GM12878 (cell line): ENCODE results near the gene ETV1. TPM values are rescaled to one million over a fixed set of nuclear protein-coding genes. Genes with fewer than 3 reads are reported as not detected.

Source experiments
- ATAC-seq: fragments of 200-7000 bp; cut with Tn5 transposase; 3 replicates; pipeline ENCODE4 v1.9.1; 2020; ENCODE audit warnings: mild to moderate bottlenecking, moderate library complexity
- BruUV-seq: library from RNA; stranded (reverse); fragments of 400-500 nt; replicated peaks from 2 replicates; lab custom pipeline; 2021; lab: Mats Ljungman, UMichigan
- CTCF ChIA-PET: fragments of 300-600 bp; sonication (Branson Sonifier 250); formaldehyde crosslinking; extraction: SDS; loops from one replicate; lab custom pipeline; 2021; ENCODE audit warnings: inconsistent platforms; lab: Yijun Ruan, JAX
- POLR2A ChIA-PET: fragments of 350-600 bp; formaldehyde crosslinking; extraction: SDS; loops from one replicate; lab custom pipeline; 2021; ENCODE audit warnings: inconsistent platforms; lab: Charles Lee
- RAD21 ChIA-PET: fragments of 300-600 bp; sonication (Branson Sonifier 250); formaldehyde crosslinking; loops from one replicate; lab custom pipeline; 2023; ENCODE audit warnings: antibody characterized with exemption; ENCODE audit not compliant: unreplicated experiment; lab: Charles Lee
- SMC1A ChIA-PET: fragments of 300-600 bp; sonication (Branson Sonifier 250); formaldehyde crosslinking; loops from one replicate; lab custom pipeline; 2023; ENCODE audit not compliant: unreplicated experiment, uncharacterized antibody; lab: Charles Lee
- DNase-seq: peaks from one replicate; pipeline ENCODE4 v3.0.0-alpha.2; 2011; ENCODE audit warnings: low read depth, low spot score
- FAIRE-seq: peaks from 3 replicates; lab custom pipeline; 2011; peaks lifted over from hg19 to GRCh38; lab: Jason Lieb, UNC
- H2AFZ ChIP-seq: 2 replicates; pipeline ENCODE4 v1.6.0; 2011; ENCODE audit warnings: low read depth, low read length, control low read depth; ENCODE audit not compliant: control insufficient read depth
- H3K27ac ChIP-seq: 2 replicates; pipeline ENCODE4 v1.5.1; 2011; ENCODE audit warnings: control low read depth; ENCODE audit not compliant: control insufficient read depth, insufficient read depth
- H3K27me3 ChIP-seq, 2 experiments: replicated peaks in 1 of 2; 2 replicates each; pipeline versions ENCODE4 v1.6.0 to v1.6.1; 2011; ENCODE audit warnings: low read length in 1 of 2; ENCODE audit not compliant: control insufficient read depth in 2 of 2, insufficient read depth in 2 of 2
- H3K36me3 ChIP-seq, 2 experiments: 2 replicates each; pipeline ENCODE4 v1.5.1; 2011; ENCODE audit warnings: low read length in 1 of 2; ENCODE audit not compliant: control insufficient read depth in 2 of 2, insufficient read depth in 2 of 2
- H3K4me1 ChIP-seq: 2 replicates; pipeline ENCODE4 v1.6.1; 2011; ENCODE audit warnings: mild to moderate bottlenecking, low read length, moderate library complexity, mixed read lengths; ENCODE audit not compliant: control insufficient read depth, insufficient read depth
- H3K4me2 ChIP-seq: 2 replicates; pipeline ENCODE4 v1.6.0; 2011; ENCODE audit warnings: control low read depth; ENCODE audit not compliant: control insufficient read depth, insufficient read depth
- H3K4me3 ChIP-seq: fragments of 200-600 bp; sonication (generic); 2 replicates; pipeline ENCODE4 v1.5.1; 2016
- H3K79me2 ChIP-seq: 2 replicates; pipeline ENCODE4 v1.6.0; 2011; ENCODE audit warnings: low read length; ENCODE audit not compliant: control insufficient read depth, insufficient read depth
- H3K9ac ChIP-seq: 2 replicates; pipeline ENCODE4 v1.8.0; 2011; ENCODE audit warnings: low read length, control low read depth, mixed read lengths; ENCODE audit not compliant: control insufficient read depth, insufficient read depth
- H3K9me3 ChIP-seq: replicated peaks from 3 replicates; pipeline ENCODE4 v1.5.1; 2011; ENCODE audit warnings: mild to moderate bottlenecking, low read length; ENCODE audit not compliant: control insufficient read depth, insufficient read depth
- H4K20me1 ChIP-seq: 2 replicates; pipeline ENCODE4 v1.6.0; 2011; ENCODE audit not compliant: control insufficient read depth, insufficient read depth
- CHD4 ChIP-seq: fragments of 200-600 bp; sonication (generic); IDR thresholded peaks from 2 replicates; pipeline ENCODE4 v1.6.1; 2016; ENCODE audit warnings: mild to moderate bottlenecking
- EZH2 ChIP-seq: IDR thresholded peaks from 2 replicates; pipeline ENCODE4 v1.6.1; 2012; ENCODE audit warnings: low read depth, mild to moderate bottlenecking, control low read depth, inconsistent platforms, low read length, borderline replicate concordance; ENCODE audit not compliant: control insufficient read depth
- GATAD2B ChIP-seq: fragments of 450-650 bp; conservative IDR thresholded peaks from 2 replicates; pipeline ENCODE4 v1.6.1; 2017; ENCODE audit warnings: low read depth, mild to moderate bottlenecking, moderate library complexity
- RB1 ChIP-seq: fragments of 450-650 bp; formaldehyde crosslinking; IDR thresholded peaks from 2 replicates; pipeline ENCODE4 v1.6.1; 2017; ENCODE audit warnings: mild to moderate bottlenecking, borderline replicate concordance
- SMAD1 ChIP-seq: fragments of 450-650 bp; IDR thresholded peaks from 2 replicates; pipeline ENCODE4 v1.6.1; 2018; ENCODE audit warnings: mild to moderate bottlenecking, low read depth; ENCODE audit not compliant: partially characterized antibody
- WGBS: methylation state at CpG from one replicate; pipeline ENCODE4 v1.1.6; 2016; ENCODE audit warnings: low lambda C conversion rate; ENCODE audit not compliant: insufficient replicate concordance, insufficient coverage; ENCODE audit errors: missing lambda C conversion rate; 5-methylcytosine and 5-hydroxymethylcytosine counted together
- in situ Hi-C: fragments of 300-500 bp; cut with MboI; formaldehyde crosslinking; loops from 9 replicates; pipeline ENCODE4 v1.14.3; 2018; ENCODE audit warnings: mixed read lengths
- intact Hi-C: fragments of 100-400 bp; cut with micrococcal nuclease; formaldehyde crosslinking; loops from one replicate; pipeline ENCODE4 v1.14.2; 2022; ENCODE audit not compliant: unreplicated experiment
- polyA plus RNA-seq, 11 experiments: library from polyadenylated mRNA; depleted of rRNA in 4 of 11; unstranded in 6 of 11; stranded (reverse) in 5 of 11; fragments of >200 nt; fragmentation: Nextera tagmentation in 4 of 11; fragmentation: Illumina TruSeq in 1 of 11; extraction: Ambion mirVana in 4 of 11; extraction: Trizol in 1 of 11; gene quantifications; 1 replicate in 1 of 11; 2 replicates in 10 of 11; pipeline versions ENCODE4 v1.2.1 to v1.2.3, GENCODE V29; 2011 to 2016; ENCODE audit warnings: inconsistent platforms in 2 of 11, missing spikeins in 2 of 11, low read depth in 1 of 11
- total RNA-seq, 4 experiments: library from RNA; depleted of rRNA in 3 of 4; stranded (reverse); fragments of >200 nt in 3 of 4; fragmentation: Illumina TruSeq in 1 of 4; extraction: Trizol in 1 of 4; gene quantifications; 2 replicates each; pipeline versions ENCODE4 v1.2.1 to v1.2.3, GENCODE V29; 2013 to 2021
- TF ChIP-seq, protein P1 (sequence below): IDR thresholded peaks from 2 replicates; pipeline ENCODE4 v1.6.1; 2011; ENCODE audit warnings: low read depth, mild to moderate bottlenecking, low read length, moderate library complexity, borderline replicate concordance; ENCODE audit errors: extremely low read depth
- TF ChIP-seq, protein P2 (sequence below): fragments of 450-650 bp; IDR thresholded peaks from 2 replicates; pipeline ENCODE4 v1.6.1; 2017; ENCODE audit warnings: mild to moderate bottlenecking, moderate library complexity
- TF ChIP-seq, protein P3 (sequence below): IDR thresholded peaks from 2 replicates; pipeline ENCODE4 v1.6.1; 2012; ENCODE audit warnings: low read depth, low read length, improper control_type of control experiment
- TF ChIP-seq, protein P4 (sequence below): fragments of 450-650 bp; IDR thresholded peaks from 2 replicates; pipeline ENCODE4 v1.6.1; 2017; ENCODE audit warnings: mild to moderate bottlenecking, moderate library complexity

The ETV1 gene
- total and polyA plus RNA-seq, 10 of the 15 experiments (the other 5 are each of a cell fraction or from before 2014, with no cell fraction given) = 0.03 to 9.3 (median 0.16) TPM; not detected in 4

DNA sequence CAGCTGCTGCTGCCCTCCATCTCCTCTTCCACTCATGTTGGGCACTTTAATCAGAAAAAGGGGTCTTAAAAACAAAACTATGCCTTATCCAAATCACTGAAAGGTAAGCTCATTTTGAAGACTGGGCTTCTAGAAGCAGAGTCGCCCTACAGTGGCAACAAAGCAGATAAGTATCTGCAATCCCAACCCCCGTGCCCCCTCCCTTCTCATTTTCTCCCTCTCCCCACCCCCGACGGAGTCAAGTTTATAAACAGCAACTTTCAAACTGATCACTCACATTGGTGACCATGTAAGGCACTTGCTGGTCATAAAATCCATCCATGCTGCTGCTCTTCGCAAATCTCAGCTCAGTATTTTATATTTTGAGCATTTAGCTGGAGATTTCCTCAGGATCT lies 738 bp downstream of the ETV1 start:
- no peaks in the 10 kb centered on the region for H3K79me2 ChIP-seq
- no peak for DNase-seq
- RAD21 ChIA-PET = interaction anchor here (1.1 kb wide), 2 partner anchors 11 to 58 kb away, joined by 3 to 7 read pairs; no protein-coding TSS in a partner anchor
- H3K9ac ChIP-seq = no peak overlapping the region
- H2AFZ ChIP-seq = no peak overlapping the region
- no peaks in the 10 kb centered on the region; the same call in 2 of the 3 replicates for H3K9me3 ChIP-seq
- FAIRE-seq = no peak
- SMC1A ChIA-PET = interaction anchor here (0.7 to 1.2 kb wide), 3 partner anchors 8 to 50 kb away, joined by 3 to 5 read pairs (median 4); no protein-coding TSS in a partner anchor
- in situ Hi-C loops (no loop called here), intact Hi-C loops (no loop called here)
- H3K4me1 ChIP-seq = no peaks in the 10 kb centered on the region
- CTCF ChIA-PET = interaction anchor here (0.5 to 1.2 kb wide), 4 partner anchors 16 to 703 kb away, joined by 3 read pairs; no protein-coding TSS in a partner anchor
- 0% methylated on average over 2 of the region's 5 CpGs for WGBS
- BruUV-seq = no TSS peak
- no peaks in the 10 kb centered on the region; a peak in 2 of 4 replicates for H3K27me3 ChIP-seq
- no peak overlapping the region for H3K27ac ChIP-seq
- no peak overlapping the region for H3K4me3 ChIP-seq
- no peak for ATAC-seq
- H4K20me1 ChIP-seq = no peaks in the 10 kb centered on the region
- H3K36me3 ChIP-seq = no peaks in the 10 kb centered on the region
- POLR2A ChIA-PET = interaction anchor here (0.6 to 1.4 kb wide), 2 partner anchors 18 to 40 kb away, joined by 3 to 4 read pairs; no protein-coding TSS in a partner anchor
- no peak overlapping the region for H3K4me2 ChIP-seq
- TF ChIP-seq EZH2 (no peak), CHD4 (no peak), GATAD2B (no peak), SMAD1 (no peak), RB1 (no peak)
- TF ChIP-seq, protein P1, sequence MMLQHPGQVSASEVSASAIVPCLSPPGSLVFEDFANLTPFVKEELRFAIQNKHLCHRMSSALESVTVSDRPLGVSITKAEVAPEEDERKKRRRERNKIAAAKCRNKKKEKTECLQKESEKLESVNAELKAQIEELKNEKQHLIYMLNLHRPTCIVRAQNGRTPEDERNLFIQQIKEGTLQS = no peak
- TF ChIP-seq, protein P2, sequence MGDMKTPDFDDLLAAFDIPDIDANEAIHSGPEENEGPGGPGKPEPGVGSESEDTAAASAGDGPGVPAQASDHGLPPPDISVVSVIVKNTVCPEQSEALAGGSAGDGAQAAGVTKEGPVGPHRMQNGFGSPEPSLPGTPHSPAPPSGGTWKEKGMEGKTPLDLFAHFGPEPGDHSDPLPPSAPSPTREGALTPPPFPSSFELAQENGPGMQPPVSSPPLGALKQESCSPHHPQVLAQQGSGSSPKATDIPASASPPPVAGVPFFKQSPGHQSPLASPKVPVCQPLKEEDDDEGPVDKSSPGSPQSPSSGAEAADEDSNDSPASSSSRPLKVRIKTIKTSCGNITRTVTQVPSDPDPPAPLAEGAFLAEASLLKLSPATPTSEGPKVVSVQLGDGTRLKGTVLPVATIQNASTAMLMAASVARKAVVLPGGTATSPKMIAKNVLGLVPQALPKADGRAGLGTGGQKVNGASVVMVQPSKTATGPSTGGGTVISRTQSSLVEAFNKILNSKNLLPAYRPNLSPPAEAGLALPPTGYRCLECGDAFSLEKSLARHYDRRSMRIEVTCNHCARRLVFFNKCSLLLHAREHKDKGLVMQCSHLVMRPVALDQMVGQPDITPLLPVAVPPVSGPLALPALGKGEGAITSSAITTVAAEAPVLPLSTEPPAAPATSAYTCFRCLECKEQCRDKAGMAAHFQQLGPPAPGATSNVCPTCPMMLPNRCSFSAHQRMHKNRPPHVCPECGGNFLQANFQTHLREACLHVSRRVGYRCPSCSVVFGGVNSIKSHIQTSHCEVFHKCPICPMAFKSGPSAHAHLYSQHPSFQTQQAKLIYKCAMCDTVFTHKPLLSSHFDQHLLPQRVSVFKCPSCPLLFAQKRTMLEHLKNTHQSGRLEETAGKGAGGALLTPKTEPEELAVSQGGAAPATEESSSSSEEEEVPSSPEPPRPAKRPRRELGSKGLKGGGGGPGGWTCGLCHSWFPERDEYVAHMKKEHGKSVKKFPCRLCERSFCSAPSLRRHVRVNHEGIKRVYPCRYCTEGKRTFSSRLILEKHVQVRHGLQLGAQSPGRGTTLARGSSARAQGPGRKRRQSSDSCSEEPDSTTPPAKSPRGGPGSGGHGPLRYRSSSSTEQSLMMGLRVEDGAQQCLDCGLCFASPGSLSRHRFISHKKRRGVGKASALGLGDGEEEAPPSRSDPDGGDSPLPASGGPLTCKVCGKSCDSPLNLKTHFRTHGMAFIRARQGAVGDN = no peak
- TF ChIP-seq, protein P3, sequence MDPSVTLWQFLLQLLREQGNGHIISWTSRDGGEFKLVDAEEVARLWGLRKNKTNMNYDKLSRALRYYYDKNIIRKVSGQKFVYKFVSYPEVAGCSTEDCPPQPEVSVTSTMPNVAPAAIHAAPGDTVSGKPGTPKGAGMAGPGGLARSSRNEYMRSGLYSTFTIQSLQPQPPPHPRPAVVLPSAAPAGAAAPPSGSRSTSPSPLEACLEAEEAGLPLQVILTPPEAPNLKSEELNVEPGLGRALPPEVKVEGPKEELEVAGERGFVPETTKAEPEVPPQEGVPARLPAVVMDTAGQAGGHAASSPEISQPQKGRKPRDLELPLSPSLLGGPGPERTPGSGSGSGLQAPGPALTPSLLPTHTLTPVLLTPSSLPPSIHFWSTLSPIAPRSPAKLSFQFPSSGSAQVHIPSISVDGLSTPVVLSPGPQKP = no peak
- TF ChIP-seq, protein P4, sequence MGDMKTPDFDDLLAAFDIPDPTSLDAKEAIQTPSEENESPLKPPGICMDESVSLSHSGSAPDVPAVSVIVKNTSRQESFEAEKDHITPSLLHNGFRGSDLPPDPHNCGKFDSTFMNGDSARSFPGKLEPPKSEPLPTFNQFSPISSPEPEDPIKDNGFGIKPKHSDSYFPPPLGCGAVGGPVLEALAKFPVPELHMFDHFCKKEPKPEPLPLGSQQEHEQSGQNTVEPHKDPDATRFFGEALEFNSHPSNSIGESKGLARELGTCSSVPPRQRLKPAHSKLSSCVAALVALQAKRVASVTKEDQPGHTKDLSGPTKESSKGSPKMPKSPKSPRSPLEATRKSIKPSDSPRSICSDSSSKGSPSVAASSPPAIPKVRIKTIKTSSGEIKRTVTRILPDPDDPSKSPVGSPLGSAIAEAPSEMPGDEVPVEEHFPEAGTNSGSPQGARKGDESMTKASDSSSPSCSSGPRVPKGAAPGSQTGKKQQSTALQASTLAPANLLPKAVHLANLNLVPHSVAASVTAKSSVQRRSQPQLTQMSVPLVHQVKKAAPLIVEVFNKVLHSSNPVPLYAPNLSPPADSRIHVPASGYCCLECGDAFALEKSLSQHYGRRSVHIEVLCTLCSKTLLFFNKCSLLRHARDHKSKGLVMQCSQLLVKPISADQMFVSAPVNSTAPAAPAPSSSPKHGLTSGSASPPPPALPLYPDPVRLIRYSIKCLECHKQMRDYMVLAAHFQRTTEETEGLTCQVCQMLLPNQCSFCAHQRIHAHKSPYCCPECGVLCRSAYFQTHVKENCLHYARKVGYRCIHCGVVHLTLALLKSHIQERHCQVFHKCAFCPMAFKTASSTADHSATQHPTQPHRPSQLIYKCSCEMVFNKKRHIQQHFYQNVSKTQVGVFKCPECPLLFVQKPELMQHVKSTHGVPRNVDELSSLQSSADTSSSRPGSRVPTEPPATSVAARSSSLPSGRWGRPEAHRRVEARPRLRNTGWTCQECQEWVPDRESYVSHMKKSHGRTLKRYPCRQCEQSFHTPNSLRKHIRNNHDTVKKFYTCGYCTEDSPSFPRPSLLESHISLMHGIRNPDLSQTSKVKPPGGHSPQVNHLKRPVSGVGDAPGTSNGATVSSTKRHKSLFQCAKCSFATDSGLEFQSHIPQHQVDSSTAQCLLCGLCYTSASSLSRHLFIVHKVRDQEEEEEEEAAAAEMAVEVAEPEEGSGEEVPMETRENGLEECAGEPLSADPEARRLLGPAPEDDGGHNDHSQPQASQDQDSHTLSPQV = no peak
